GM23338 (cell line): Measurements from ENCODE around the gene MMP17. TPM values are rescaled to one million over a fixed set of nuclear protein-coding genes. Genes with fewer than 3 reads are reported as not detected.

Experiments
- ATAC-seq: fragments of 200-7000 bp; cut with Tn5 transposase; 3 replicates; pipeline ENCODE4 v1.9.1; 2020
- DNase-seq: peaks from one replicate; pipeline ENCODE4 v3.0.0-alpha.2; 2015; ENCODE audit warnings: low spot score
- H2AFZ ChIP-seq: fragments of 200-600 bp; sonication (generic); 2 replicates; pipeline ENCODE4 v1.8.0; 2016; ENCODE audit warnings: antibody characterized with exemption, mild to moderate bottlenecking, moderate library complexity
- H3F3A ChIP-seq: fragments of 200-600 bp; sonication (generic); replicated peaks from 2 replicates; pipeline ENCODE4 v1.8.0; 2017; ENCODE audit warnings: antibody characterized with exemption, mixed run types, low read depth
- H3K27ac ChIP-seq: fragments of 200-600 bp; sonication (generic); 2 replicates; pipeline ENCODE4 v1.6.1; 2016; ENCODE audit warnings: low read depth
- H3K27me3 ChIP-seq: fragments of 200-600 bp; sonication (generic); 2 replicates; pipeline ENCODE4 v1.8.0; 2016; ENCODE audit warnings: mild to moderate bottlenecking, mixed run types, moderate library complexity; ENCODE audit not compliant: insufficient read depth
- H3K36me3 ChIP-seq: fragments of 200-600 bp; sonication (generic); 2 replicates; pipeline ENCODE4 v1.8.0; 2016; ENCODE audit warnings: mild to moderate bottlenecking; ENCODE audit not compliant: insufficient read depth
- H3K4me1 ChIP-seq: fragments of 200-600 bp; sonication (generic); 2 replicates; pipeline ENCODE4 v1.8.0; 2016; ENCODE audit warnings: mild to moderate bottlenecking, moderate library complexity; ENCODE audit not compliant: insufficient read depth
- H3K4me2 ChIP-seq: fragments of 200-600 bp; sonication (generic); 2 replicates; pipeline ENCODE4 v1.7.1; 2017; ENCODE audit warnings: mixed run types
- H3K4me3 ChIP-seq: fragments of 200-600 bp; sonication (generic); 2 replicates; pipeline ENCODE4 v1.6.1; 2016; ENCODE audit warnings: mixed run types
- H3K79me2 ChIP-seq: fragments of 200-600 bp; sonication (generic); replicated peaks from 2 replicates; pipeline ENCODE4 v1.8.0; 2017; ENCODE audit warnings: mild to moderate bottlenecking; ENCODE audit not compliant: insufficient read depth
- H3K9me2 ChIP-seq: fragments of 200-600 bp; sonication (generic); 2 replicates; pipeline ENCODE4 v1.8.0; 2017; ENCODE audit not compliant: insufficient read depth
- H4K20me1 ChIP-seq: fragments of 200-600 bp; sonication (generic); replicated peaks from 2 replicates; pipeline ENCODE4 v1.8.0; 2017; ENCODE audit warnings: mild to moderate bottlenecking; ENCODE audit not compliant: insufficient read depth
- H3K27ac Mint-ChIP-seq: 2 replicates; pipeline ENCODE4 v1.8.0; 2020; ENCODE audit warnings: inconsistent platforms, mild to moderate bottlenecking, moderate library complexity, mixed read lengths
- H3K27me3 Mint-ChIP-seq: 3 replicates; pipeline ENCODE4 v1.8.0; 2022; ENCODE audit warnings: low read depth, mild to moderate bottlenecking, moderate library complexity, mixed read lengths, inconsistent platforms; ENCODE audit not compliant: insufficient read depth, poor library complexity
- H3K36me3 Mint-ChIP-seq: 3 replicates; pipeline ENCODE4 v1.8.0; 2021; ENCODE audit warnings: low read depth, mild to moderate bottlenecking, inconsistent platforms, moderate library complexity, mixed read lengths
- H3K4me1 Mint-ChIP-seq: 3 replicates; pipeline ENCODE4 v1.8.0; 2020; ENCODE audit warnings: mild to moderate bottlenecking, inconsistent platforms, mixed read lengths
- H3K4me3 Mint-ChIP-seq: 3 replicates; pipeline ENCODE4 v1.8.0; 2021; ENCODE audit warnings: moderate library complexity, mild to moderate bottlenecking, inconsistent platforms, mixed read lengths
- H3K9me3 Mint-ChIP-seq: 3 replicates; pipeline ENCODE4 v1.8.0; 2020; ENCODE audit warnings: moderate library complexity, mild to moderate bottlenecking, inconsistent platforms, mixed read lengths
- CREB1 ChIP-seq: fragments of 250-450 bp; sonication (Bioruptor Pico); IDR thresholded peaks from 2 replicates; pipeline ENCODE4 v1.5.0; 2020; ENCODE audit warnings: low read depth, mild to moderate bottlenecking, moderate library complexity
- EZH2 ChIP-seq: fragments of 200-600 bp; sonication (generic); IDR thresholded peaks from one replicate; pipeline ENCODE4 v1.8.0; 2017; ENCODE audit warnings: antibody characterized with exemption, mild to moderate bottlenecking, low read depth; ENCODE audit not compliant: unreplicated experiment
- EZH2phosphoT487 ChIP-seq: fragments of 200-600 bp; sonication (generic); IDR thresholded peaks from one replicate; pipeline ENCODE4 v1.8.1; 2018; ENCODE audit warnings: antibody characterized with exemption; ENCODE audit not compliant: unreplicated experiment
- JUNB ChIP-seq: IDR thresholded peaks from one replicate; pipeline ENCODE4 v1.6.1; 2016; ENCODE audit warnings: antibody characterized with exemption; ENCODE audit not compliant: unreplicated experiment
- POLR2AphosphoS5 ChIP-seq: IDR thresholded peaks from 2 replicates; pipeline ENCODE4 v1.6.1; 2016; ENCODE audit warnings: antibody characterized with exemption, low read depth
- STAT1 ChIP-seq: IDR thresholded peaks from one replicate; pipeline ENCODE4 v1.6.1; 2016; ENCODE audit warnings: antibody characterized with exemption; ENCODE audit not compliant: unreplicated experiment
- ZNF114 ChIP-seq: fragments of 250-450 bp; sonication (Bioruptor Pico); IDR thresholded peaks from 2 replicates; pipeline ENCODE4 v1.5.0; 2020; ENCODE audit warnings: mild to moderate bottlenecking, moderate library complexity
- ZNF331 ChIP-seq: fragments of 250-450 bp; sonication (Bioruptor Pico); IDR thresholded peaks from 2 replicates; pipeline ENCODE4 v1.5.0; 2020; ENCODE audit warnings: low read depth, mild to moderate bottlenecking, moderate library complexity
- polyA plus RNA-seq: library from polyadenylated mRNA; unstranded; fragments of >200 nt; fragmentation: Nextera tagmentation; extraction: Ambion mirVana; gene quantifications from 2 replicates; pipeline ENCODE4 v1.2.1, GENCODE V29; 2016
- total RNA-seq: library from RNA; depleted of rRNA; stranded (reverse); fragments of >200 nt; shearing (Covaris generic); gene quantifications from 2 replicates; pipeline ENCODE4 v1.2.3, GENCODE V29; 2014
- TF ChIP-seq, protein P1 (sequence below): IDR thresholded peaks from one replicate; pipeline ENCODE4 v1.6.1; 2018; ENCODE audit warnings: antibody characterized with exemption; ENCODE audit not compliant: unreplicated experiment
- TF ChIP-seq, protein P2 (sequence below), 2 experiments: fragments of 200-600 bp in 1 of 2; sonication (generic) in 1 of 2; conservative IDR thresholded peaks; 2 replicates each; pipeline versions ENCODE4 v1.5.1 to v1.6.1; 2016 to 2017; ENCODE audit warnings: antibody characterized with exemption in 2 of 2, low read depth in 2 of 2, mild to moderate bottlenecking in 2 of 2, moderate library complexity in 1 of 2
- TF ChIP-seq, protein P3 (sequence below): fragments of 250-450 bp; sonication (Bioruptor Pico); IDR thresholded peaks from 2 replicates; pipeline ENCODE4 v1.5.0; 2020; ENCODE audit warnings: mild to moderate bottlenecking, moderate library complexity

MMP17 gene
- total and polyA plus RNA-seq, 2 experiments from 2014 or later: 10.4 to 48.5 TPM

DNA sequence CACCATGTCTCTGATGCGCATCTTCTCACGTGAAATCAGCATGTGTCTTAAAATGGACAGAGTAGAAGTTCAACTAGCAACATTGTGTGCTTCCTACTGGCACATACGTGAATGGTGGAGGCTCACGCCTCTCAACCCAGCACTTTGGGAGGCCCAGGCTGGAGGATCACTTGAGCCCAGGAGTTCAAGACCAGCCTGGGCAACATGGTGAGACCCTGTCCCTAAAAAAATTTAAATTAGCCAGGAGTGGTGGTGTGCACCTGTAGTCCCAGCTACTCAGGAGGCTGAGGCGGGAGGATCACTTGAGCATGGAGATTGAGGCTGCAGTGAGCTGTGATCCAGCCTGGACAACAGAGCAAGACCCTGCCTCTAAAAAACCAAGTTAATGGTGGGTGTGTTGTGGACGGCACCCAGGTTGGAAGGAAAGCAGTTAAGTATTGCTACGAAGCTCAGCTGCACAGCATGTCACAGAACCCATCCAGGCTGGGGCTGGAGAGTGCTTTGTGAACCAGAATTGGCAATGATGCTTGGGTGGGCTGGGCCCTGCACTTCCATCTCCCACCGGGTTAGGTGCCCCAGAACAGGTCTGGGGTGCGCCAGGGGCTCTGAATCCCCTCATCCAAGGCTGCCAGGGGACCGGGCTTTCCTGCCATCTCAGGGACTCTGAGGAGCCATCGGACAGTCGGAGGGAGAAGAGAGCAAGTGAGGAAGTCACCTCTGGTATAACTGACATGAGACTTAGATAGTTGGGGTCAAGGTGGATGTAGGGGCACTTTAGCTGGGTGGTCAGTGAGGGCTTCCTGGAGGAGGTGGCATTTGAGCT lies 33.3 kb downstream of the MMP17 start (continued):
- TF ChIP-seq, protein P1, sequence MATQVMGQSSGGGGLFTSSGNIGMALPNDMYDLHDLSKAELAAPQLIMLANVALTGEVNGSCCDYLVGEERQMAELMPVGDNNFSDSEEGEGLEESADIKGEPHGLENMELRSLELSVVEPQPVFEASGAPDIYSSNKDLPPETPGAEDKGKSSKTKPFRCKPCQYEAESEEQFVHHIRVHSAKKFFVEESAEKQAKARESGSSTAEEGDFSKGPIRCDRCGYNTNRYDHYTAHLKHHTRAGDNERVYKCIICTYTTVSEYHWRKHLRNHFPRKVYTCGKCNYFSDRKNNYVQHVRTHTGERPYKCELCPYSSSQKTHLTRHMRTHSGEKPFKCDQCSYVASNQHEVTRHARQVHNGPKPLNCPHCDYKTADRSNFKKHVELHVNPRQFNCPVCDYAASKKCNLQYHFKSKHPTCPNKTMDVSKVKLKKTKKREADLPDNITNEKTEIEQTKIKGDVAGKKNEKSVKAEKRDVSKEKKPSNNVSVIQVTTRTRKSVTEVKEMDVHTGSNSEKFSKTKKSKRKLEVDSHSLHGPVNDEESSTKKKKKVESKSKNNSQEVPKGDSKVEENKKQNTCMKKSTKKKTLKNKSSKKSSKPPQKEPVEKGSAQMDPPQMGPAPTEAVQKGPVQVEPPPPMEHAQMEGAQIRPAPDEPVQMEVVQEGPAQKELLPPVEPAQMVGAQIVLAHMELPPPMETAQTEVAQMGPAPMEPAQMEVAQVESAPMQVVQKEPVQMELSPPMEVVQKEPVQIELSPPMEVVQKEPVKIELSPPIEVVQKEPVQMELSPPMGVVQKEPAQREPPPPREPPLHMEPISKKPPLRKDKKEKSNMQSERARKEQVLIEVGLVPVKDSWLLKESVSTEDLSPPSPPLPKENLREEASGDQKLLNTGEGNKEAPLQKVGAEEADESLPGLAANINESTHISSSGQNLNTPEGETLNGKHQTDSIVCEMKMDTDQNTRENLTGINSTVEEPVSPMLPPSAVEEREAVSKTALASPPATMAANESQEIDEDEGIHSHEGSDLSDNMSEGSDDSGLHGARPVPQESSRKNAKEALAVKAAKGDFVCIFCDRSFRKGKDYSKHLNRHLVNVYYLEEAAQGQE: no peak
- no peak for TF ChIP-seq CREB1 (CRISPR knock-in tag)
- TF ChIP-seq STAT1: no peak
- TF ChIP-seq ZNF114: no peak

DNA sequence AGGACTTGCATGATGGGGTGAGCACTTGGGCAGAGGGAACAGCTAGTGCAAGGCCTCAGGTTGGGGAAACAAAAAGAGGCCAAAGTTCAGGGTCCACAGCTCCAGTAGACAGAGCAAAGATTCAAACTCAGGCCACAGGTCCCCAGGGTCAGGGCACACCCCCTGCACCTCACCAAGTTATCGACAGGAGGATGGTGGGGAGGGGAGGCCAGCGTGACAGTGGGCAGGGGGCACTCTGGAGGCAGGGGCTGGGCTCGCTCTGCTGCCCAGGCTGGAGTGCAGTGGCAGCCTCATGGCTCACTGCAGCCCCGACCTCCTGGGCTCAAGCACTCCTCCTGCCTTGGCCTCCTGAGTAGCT lies 33.9 kb downstream of the MMP17 start:
- no peak overlapping the region for H2AFZ ChIP-seq
- 0 out of 2 replicates have a peak, but pooled peaks cover 11% of the 10 kb centered on the region for H3F3A ChIP-seq
- no peak overlapping the region for H3K27ac ChIP-seq
- ATAC-seq (no peak), DNase-seq (no peak)
- no peaks in the 10 kb centered on the region for H3K27me3 ChIP-seq
- peaks cover 38% of the 10 kb centered on the region for H3K4me1 Mint-ChIP-seq
- peaks cover 4% of the 10 kb centered on the region; the same call in 1 of the 3 replicates for H3K36me3 Mint-ChIP-seq
- H3K79me2 ChIP-seq: no peaks in the 10 kb centered on the region
- no peaks in the 10 kb centered on the region; the same call in 2 of the 3 replicates for H3K9me3 Mint-ChIP-seq
- no peaks in the 10 kb centered on the region for H3K9me2 ChIP-seq
- peaks cover 33% of the 10 kb centered on the region for H3K27me3 Mint-ChIP-seq
- H3K4me1 ChIP-seq: peaks cover 24% of the 10 kb centered on the region
- H4K20me1 ChIP-seq: no peaks in the 10 kb centered on the region
- H3K4me3 ChIP-seq: no peak overlapping the region
- H3K4me3 Mint-ChIP-seq: no peak overlapping the region
- H3K36me3 ChIP-seq: no peaks in the 10 kb centered on the region
- no peak overlapping the region for H3K4me2 ChIP-seq
- 0 out of 2 replicates have a peak overlapping the region, but pooled peaks have one; percentile 67 for H3K27ac Mint-ChIP-seq
- TF ChIP-seq EZH2: no peak
- no peak for TF ChIP-seq ZNF114
- TF ChIP-seq, protein P2, sequence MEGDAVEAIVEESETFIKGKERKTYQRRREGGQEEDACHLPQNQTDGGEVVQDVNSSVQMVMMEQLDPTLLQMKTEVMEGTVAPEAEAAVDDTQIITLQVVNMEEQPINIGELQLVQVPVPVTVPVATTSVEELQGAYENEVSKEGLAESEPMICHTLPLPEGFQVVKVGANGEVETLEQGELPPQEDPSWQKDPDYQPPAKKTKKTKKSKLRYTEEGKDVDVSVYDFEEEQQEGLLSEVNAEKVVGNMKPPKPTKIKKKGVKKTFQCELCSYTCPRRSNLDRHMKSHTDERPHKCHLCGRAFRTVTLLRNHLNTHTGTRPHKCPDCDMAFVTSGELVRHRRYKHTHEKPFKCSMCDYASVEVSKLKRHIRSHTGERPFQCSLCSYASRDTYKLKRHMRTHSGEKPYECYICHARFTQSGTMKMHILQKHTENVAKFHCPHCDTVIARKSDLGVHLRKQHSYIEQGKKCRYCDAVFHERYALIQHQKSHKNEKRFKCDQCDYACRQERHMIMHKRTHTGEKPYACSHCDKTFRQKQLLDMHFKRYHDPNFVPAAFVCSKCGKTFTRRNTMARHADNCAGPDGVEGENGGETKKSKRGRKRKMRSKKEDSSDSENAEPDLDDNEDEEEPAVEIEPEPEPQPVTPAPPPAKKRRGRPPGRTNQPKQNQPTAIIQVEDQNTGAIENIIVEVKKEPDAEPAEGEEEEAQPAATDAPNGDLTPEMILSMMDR (conservative IDR thresholded peaks at IDR 0.05; ENCODE audit: low read depth in 2 of 2): no peak
- TF ChIP-seq STAT1: no peak
- TF ChIP-seq POLR2AphosphoS5: no peak
- TF ChIP-seq, protein P3, sequence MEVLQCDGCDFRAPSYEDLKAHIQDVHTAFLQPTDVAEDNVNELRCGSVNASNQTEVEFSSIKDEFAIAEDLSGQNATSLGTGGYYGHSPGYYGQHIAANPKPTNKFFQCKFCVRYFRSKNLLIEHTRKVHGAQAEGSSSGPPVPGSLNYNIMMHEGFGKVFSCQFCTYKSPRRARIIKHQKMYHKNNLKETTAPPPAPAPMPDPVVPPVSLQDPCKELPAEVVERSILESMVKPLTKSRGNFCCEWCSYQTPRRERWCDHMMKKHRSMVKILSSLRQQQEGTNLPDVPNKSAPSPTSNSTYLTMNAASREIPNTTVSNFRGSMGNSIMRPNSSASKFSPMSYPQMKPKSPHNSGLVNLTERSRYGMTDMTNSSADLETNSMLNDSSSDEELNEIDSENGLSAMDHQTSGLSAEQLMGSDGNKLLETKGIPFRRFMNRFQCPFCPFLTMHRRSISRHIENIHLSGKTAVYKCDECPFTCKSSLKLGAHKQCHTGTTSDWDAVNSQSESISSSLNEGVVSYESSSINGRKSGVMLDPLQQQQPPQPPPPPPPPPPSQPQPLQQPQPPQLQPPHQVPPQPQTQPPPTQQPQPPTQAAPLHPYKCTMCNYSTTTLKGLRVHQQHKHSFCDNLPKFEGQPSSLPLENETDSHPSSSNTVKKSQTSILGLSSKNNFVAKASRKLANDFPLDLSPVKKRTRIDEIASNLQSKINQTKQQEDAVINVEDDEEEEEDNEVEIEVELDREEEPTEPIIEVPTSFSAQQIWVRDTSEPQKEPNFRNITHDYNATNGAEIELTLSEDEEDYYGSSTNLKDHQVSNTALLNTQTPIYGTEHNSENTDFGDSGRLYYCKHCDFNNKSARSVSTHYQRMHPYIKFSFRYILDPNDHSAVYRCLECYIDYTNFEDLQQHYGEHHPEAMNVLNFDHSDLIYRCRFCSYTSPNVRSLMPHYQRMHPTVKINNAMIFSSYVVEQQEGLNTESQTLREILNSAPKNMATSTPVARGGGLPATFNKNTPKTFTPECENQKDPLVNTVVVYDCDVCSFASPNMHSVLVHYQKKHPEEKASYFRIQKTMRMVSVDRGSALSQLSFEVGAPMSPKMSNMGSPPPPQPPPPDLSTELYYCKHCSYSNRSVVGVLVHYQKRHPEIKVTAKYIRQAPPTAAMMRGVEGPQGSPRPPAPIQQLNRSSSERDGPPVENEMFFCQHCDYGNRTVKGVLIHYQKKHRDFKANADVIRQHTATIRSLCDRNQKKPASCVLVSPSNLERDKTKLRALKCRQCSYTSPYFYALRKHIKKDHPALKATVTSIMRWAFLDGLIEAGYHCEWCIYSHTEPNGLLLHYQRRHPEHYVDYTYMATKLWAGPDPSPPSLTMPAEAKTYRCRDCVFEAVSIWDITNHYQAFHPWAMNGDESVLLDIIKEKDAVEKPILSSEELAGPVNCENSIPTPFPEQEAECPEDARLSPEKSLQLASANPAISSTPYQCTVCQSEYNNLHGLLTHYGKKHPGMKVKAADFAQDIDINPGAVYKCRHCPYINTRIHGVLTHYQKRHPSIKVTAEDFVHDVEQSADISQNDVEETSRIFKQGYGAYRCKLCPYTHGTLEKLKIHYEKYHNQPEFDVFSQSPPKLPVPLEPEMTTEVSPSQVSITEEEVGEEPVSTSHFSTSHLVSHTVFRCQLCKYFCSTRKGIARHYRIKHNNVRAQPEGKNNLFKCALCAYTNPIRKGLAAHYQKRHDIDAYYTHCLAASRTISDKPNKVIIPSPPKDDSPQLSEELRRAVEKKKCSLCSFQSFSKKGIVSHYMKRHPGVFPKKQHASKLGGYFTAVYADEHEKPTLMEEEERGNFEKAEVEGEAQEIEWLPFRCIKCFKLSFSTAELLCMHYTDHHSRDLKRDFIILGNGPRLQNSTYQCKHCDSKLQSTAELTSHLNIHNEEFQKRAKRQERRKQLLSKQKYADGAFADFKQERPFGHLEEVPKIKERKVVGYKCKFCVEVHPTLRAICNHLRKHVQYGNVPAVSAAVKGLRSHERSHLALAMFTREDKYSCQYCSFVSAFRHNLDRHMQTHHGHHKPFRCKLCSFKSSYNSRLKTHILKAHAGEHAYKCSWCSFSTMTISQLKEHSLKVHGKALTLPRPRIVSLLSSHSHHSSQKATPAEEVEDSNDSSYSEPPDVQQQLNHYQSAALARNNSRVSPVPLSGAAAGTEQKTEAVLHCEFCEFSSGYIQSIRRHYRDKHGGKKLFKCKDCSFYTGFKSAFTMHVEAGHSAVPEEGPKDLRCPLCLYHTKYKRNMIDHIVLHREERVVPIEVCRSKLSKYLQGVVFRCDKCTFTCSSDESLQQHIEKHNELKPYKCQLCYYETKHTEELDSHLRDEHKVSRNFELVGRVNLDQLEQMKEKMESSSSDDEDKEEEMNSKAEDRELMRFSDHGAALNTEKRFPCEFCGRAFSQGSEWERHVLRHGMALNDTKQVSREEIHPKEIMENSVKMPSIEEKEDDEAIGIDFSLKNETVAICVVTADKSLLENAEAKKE: no peak
- TF ChIP-seq ZNF331 (CRISPR knock-in tag): no peak
- no peak for TF ChIP-seq EZH2phosphoT487
- TF ChIP-seq JUNB: no peak
